GM23248 (cell line): ENCODE data around the gene STARD10.

ENCODE experiments used
- EZH2 ChIP-seq: fragments of 200-600 bp; sonication (generic); IDR thresholded peaks from 2 replicates; pipeline ENCODE4 v1.6.1; 2018; ENCODE audit warnings: antibody characterized with exemption, mild to moderate bottlenecking; ENCODE audit not compliant: insufficient read depth, poor library complexity, severe bottlenecking
- EZH2phosphoT487 ChIP-seq: fragments of 200-600 bp; sonication (generic); IDR thresholded peaks from 2 replicates; pipeline ENCODE4 v1.6.1; 2018; ENCODE audit warnings: antibody characterized with exemption, moderate library complexity, mild to moderate bottlenecking, low read depth; ENCODE audit not compliant: insufficient read depth

- TF ChIP-seq EZH2phosphoT487, result no peak
- no peak for TF ChIP-seq EZH2
These were observed 11.5 kb downstream of the STARD10 start for GRCh38 chr11:72782081-72782920.
